Measurements from ENCODE around the gene METTL24. TPM values are rescaled to one million over a fixed set of nuclear protein-coding genes. Genes with fewer than 3 reads are reported as not detected.

The METTL24 gene
- total and polyA plus RNA-seq, 2 experiments from 2014 or later, result not detected

GRCh38 chr6:110211753-110212152 lies 146.4 kb downstream of the METTL24 start:
- no peak for TF ChIP-seq EZH2 (IDR thresholded peaks at IDR 0.05; ENCODE audit: insufficient read depth, poor library complexity, severe bottlenecking)
- no peak for TF ChIP-seq EZH2phosphoT487 (IDR thresholded peaks at IDR 0.05; ENCODE audit: insufficient read depth, low read depth)
- no peak for DNase-seq
- Histone ChIP-seq H3F3A (ENCODE audit: insufficient read depth) (no peaks in the 10 kb centered on the region), H3K27me3 (replicated peaks; ENCODE audit: insufficient read depth) (no peaks in the 10 kb centered on the region), H3K4me2 (ENCODE audit: unreplicated experiment) (no peak overlapping the region), H3K4me3 (no peak overlapping the region), H3K9ac (no peak overlapping the region), H3K36me3 (ENCODE audit: low read depth) (peaks cover 66% of the 10 kb centered on the region), H3K79me2 (ENCODE audit: insufficient read depth) (0 out of 2 replicates have a peak, but pooled peaks cover 2% of the 10 kb centered on the region), H3K27ac (no peak overlapping the region), H2AFZ (no peak overlapping the region), H3K9me2 (ENCODE audit: insufficient read depth) (no peaks in the 10 kb centered on the region), H4K20me1 (ENCODE audit: insufficient read depth) (no peaks in the 10 kb centered on the region), H3K4me1 (ENCODE audit: insufficient read depth) (no peaks in the 10 kb centered on the region), H3K9me3 (ENCODE audit: low read depth) (no peaks in the 10 kb centered on the region)
- in situ Hi-C loops (cut with MboI), result no loop called here
- 94 to 100% methylated on average over 1 of the region's 1 CpG for WGBS, 2 experiments (ENCODE audit: low coverage in 1 of 2, low lambda C conversion rate in 2 of 2, missing lambda C conversion rate in 2 of 2)

GRCh38 chr6:110207652-110208051 lies 150.5 kb downstream of the METTL24 start:
- in situ Hi-C loops (cut with MboI), result no loop called here
- WGBS, 2 experiments (ENCODE audit: low coverage in 1 of 2, low lambda C conversion rate in 2 of 2, missing lambda C conversion rate in 2 of 2), result 98% methylated on average over 3 of the region's 3 CpGs

GRCh38 chr6:110201151-110201884 lies 156.8 kb downstream of the METTL24 start:
- 93 to 97% methylated on average over 3 of the region's 3 CpGs for WGBS, 2 experiments (ENCODE audit: low coverage in 1 of 2, low lambda C conversion rate in 2 of 2, missing lambda C conversion rate in 2 of 2)
- no peak overlapping the region for H3K4me2 ChIP-seq (ENCODE audit: unreplicated experiment)

More at GRCh38 chr6:110207652-110208051, 150.5 kb downstream of the METTL24 start:
- H3K4me1 ChIP-seq (ENCODE audit: insufficient read depth), result no peaks in the 10 kb centered on the region
- peaks cover 40% of the 10 kb centered on the region for H3K79me2 ChIP-seq (ENCODE audit: insufficient read depth)
- H3K9me2 ChIP-seq (ENCODE audit: insufficient read depth), result no peaks in the 10 kb centered on the region
- no peak overlapping the region for H3K27ac ChIP-seq
- no peak overlapping the region for H3K4me3 ChIP-seq
- no peak overlapping the region for H2AFZ ChIP-seq
- H3K4me2 ChIP-seq (ENCODE audit: unreplicated experiment), result no peak overlapping the region
- peaks cover 42% of the 10 kb centered on the region for H3K36me3 ChIP-seq (ENCODE audit: low read depth)
- no peak overlapping the region for H3K9ac ChIP-seq
- no peaks in the 10 kb centered on the region for H3K27me3 ChIP-seq (replicated peaks; ENCODE audit: insufficient read depth)
- no peak for DNase-seq
- H3F3A ChIP-seq (ENCODE audit: insufficient read depth), result no peaks in the 10 kb centered on the region
- H4K20me1 ChIP-seq (ENCODE audit: insufficient read depth), result no peaks in the 10 kb centered on the region
- no peaks in the 10 kb centered on the region for H3K9me3 ChIP-seq (ENCODE audit: low read depth)
- TF ChIP-seq EZH2phosphoT487 (IDR thresholded peaks at IDR 0.05; ENCODE audit: insufficient read depth, low read depth) (no peak), EZH2 (IDR thresholded peaks at IDR 0.05; ENCODE audit: insufficient read depth, poor library complexity, severe bottlenecking) (no peak)

GRCh38 chr6:110198561-110198960 lies 159.6 kb downstream of the METTL24 start:
- no peaks in the 10 kb centered on the region for H3K9me2 ChIP-seq (ENCODE audit: insufficient read depth)
- no peak overlapping the region for H3K27ac ChIP-seq
- no peak for TF ChIP-seq EZH2 (IDR thresholded peaks at IDR 0.05; ENCODE audit: insufficient read depth, poor library complexity, severe bottlenecking)
- TF ChIP-seq EZH2phosphoT487 (IDR thresholded peaks at IDR 0.05; ENCODE audit: insufficient read depth, low read depth), result no peak
- no peaks in the 10 kb centered on the region for H3F3A ChIP-seq (ENCODE audit: insufficient read depth)
- peaks cover 95% of the 10 kb centered on the region for H3K79me2 ChIP-seq (ENCODE audit: insufficient read depth)
- peaks cover 10% of the 10 kb centered on the region; the same call in 1 of the 2 replicates for H3K36me3 ChIP-seq (ENCODE audit: low read depth)
- no peak overlapping the region for H3K9ac ChIP-seq
- no peaks in the 10 kb centered on the region for H3K4me1 ChIP-seq (ENCODE audit: insufficient read depth)
- H3K4me3 ChIP-seq, result no peak overlapping the region
- H3K9me3 ChIP-seq (ENCODE audit: low read depth), result no peaks in the 10 kb centered on the region
- no peak for DNase-seq
- H3K27me3 ChIP-seq (replicated peaks; ENCODE audit: insufficient read depth), result no peaks in the 10 kb centered on the region
- no peak overlapping the region for H3K4me2 ChIP-seq (ENCODE audit: unreplicated experiment)
- H4K20me1 ChIP-seq (ENCODE audit: insufficient read depth), result 0 out of 2 replicates have a peak, but pooled peaks cover 3% of the 10 kb centered on the region
- 95 to 97% methylated on average over 3 of the region's 3 CpGs for WGBS, 2 experiments (ENCODE audit: low coverage in 1 of 2, low lambda C conversion rate in 2 of 2, missing lambda C conversion rate in 2 of 2)
- in situ Hi-C loops (cut with MboI), result no loop called here
- no peak overlapping the region for H2AFZ ChIP-seq

More at GRCh38 chr6:110201151-110201884, 156.8 kb downstream of the METTL24 start:
- H2AFZ ChIP-seq, result no peak overlapping the region
- no peaks in the 10 kb centered on the region for H3K4me1 ChIP-seq (ENCODE audit: insufficient read depth)
- H3K9me3 ChIP-seq (ENCODE audit: low read depth), result no peaks in the 10 kb centered on the region
- no peak overlapping the region for H3K27ac ChIP-seq
- H3K79me2 ChIP-seq (ENCODE audit: insufficient read depth), result peaks cover 92% of the 10 kb centered on the region
- no peaks in the 10 kb centered on the region for H3K9me2 ChIP-seq (ENCODE audit: insufficient read depth)
- no peaks in the 10 kb centered on the region for H3K27me3 ChIP-seq (replicated peaks; ENCODE audit: insufficient read depth)
- 0 out of 2 replicates have a peak, but pooled peaks cover 3% of the 10 kb centered on the region for H4K20me1 ChIP-seq (ENCODE audit: insufficient read depth)
- H3F3A ChIP-seq (ENCODE audit: insufficient read depth), result no peaks in the 10 kb centered on the region
- H3K4me3 ChIP-seq, result no peak overlapping the region
- in situ Hi-C loops (cut with MboI), result no loop called here
- no peak for DNase-seq
- H3K36me3 ChIP-seq (ENCODE audit: low read depth), result no peaks in the 10 kb centered on the region
- no peak for TF ChIP-seq EZH2 (IDR thresholded peaks at IDR 0.05; ENCODE audit: insufficient read depth, poor library complexity, severe bottlenecking)
- TF ChIP-seq EZH2phosphoT487 (IDR thresholded peaks at IDR 0.05; ENCODE audit: insufficient read depth, low read depth), result no peak
- no peak overlapping the region for H3K9ac ChIP-seq
